SK-N-SH treated with all-trans-retinoic acid at 6 μM for 48 hours (cell line): ENCODE results near the gene DHCR24.
A peak's percentile ranks its signal among the peaks of the same experiment; 100 is the strongest.

Experiments used
- ATAC-seq: fragments of 200-7000 bp; cut with Tn5 transposase; 3 replicates; pipeline ENCODE4 v1.9.1; 2020; ENCODE audit warnings: mild to moderate bottlenecking, moderate library complexity
- ARNTL ChIP-seq: fragments of 450-650 bp; formaldehyde crosslinking; IDR thresholded peaks from 2 replicates; pipeline ENCODE4 v1.5.0; 2020; ENCODE audit warnings: low read depth, mild to moderate bottlenecking, moderate library complexity, borderline replicate concordance
- BACH2 ChIP-seq: fragments of 250-450 bp; sonication (Bioruptor Pico); IDR thresholded peaks from 2 replicates; pipeline ENCODE4 v1.9.0; 2021; ENCODE audit warnings: mild to moderate bottlenecking, borderline replicate concordance
- CREB5 ChIP-seq: fragments of 250-450 bp; sonication (Bioruptor Pico); IDR thresholded peaks from 2 replicates; pipeline ENCODE4 v1.5.1; 2020; ENCODE audit warnings: low read depth, mild to moderate bottlenecking, moderate library complexity
- CSDC2 ChIP-seq: fragments of 250-450 bp; sonication (Bioruptor Pico); IDR thresholded peaks from 2 replicates; pipeline ENCODE4 v1.5.0; 2020; ENCODE audit warnings: mild to moderate bottlenecking, moderate library complexity
- ESRRG ChIP-seq: fragments of 250-450 bp; sonication (Bioruptor Pico); IDR thresholded peaks from 2 replicates; pipeline ENCODE4 v1.6.1; 2021; ENCODE audit warnings: mild to moderate bottlenecking
- GLIS3 ChIP-seq: fragments of 250-450 bp; sonication (Bioruptor Pico); IDR thresholded peaks from 2 replicates; pipeline ENCODE4 v1.5.0; 2020; ENCODE audit warnings: mild to moderate bottlenecking, moderate library complexity
- ISL1 ChIP-seq: fragments of 250-450 bp; sonication (Bioruptor Pico); IDR thresholded peaks from 2 replicates; pipeline ENCODE4 v2.1.2; 2022; ENCODE audit warnings: mild to moderate bottlenecking, moderate library complexity
- POU6F1 ChIP-seq: fragments of 250-450 bp; sonication (Bioruptor Pico); IDR thresholded peaks from 2 replicates; pipeline ENCODE4 v1.8.0; 2021; ENCODE audit warnings: low read depth, mild to moderate bottlenecking, moderate library complexity, borderline replicate concordance
- PPARA ChIP-seq: fragments of 250-450 bp; sonication (Bioruptor Pico); IDR thresholded peaks from 2 replicates; pipeline ENCODE4 v1.5.0; 2020; ENCODE audit warnings: mild to moderate bottlenecking, borderline replicate concordance
- RARB ChIP-seq: fragments of 250-450 bp; sonication (Bioruptor Pico); IDR thresholded peaks from 2 replicates; pipeline ENCODE4 v1.8.0; 2021; ENCODE audit warnings: mild to moderate bottlenecking, moderate library complexity
- SNAI2 ChIP-seq: fragments of 250-450 bp; sonication (Bioruptor Pico); IDR thresholded peaks from 2 replicates; pipeline ENCODE4 v1.5.0; 2020; ENCODE audit warnings: mild to moderate bottlenecking, moderate library complexity
- TCF4 ChIP-seq: fragments of 250-450 bp; sonication (Bioruptor Pico); IDR thresholded peaks from 2 replicates; pipeline ENCODE4 v1.8.0; 2021; ENCODE audit warnings: mild to moderate bottlenecking, moderate library complexity, borderline replicate concordance
- ZFP30 ChIP-seq: fragments of 450-650 bp; formaldehyde crosslinking; IDR thresholded peaks from 2 replicates; pipeline ENCODE4 v1.5.0; 2022; ENCODE audit warnings: mild to moderate bottlenecking, moderate library complexity
- ZNF565 ChIP-seq: fragments of 450-650 bp; formaldehyde crosslinking; conservative IDR thresholded peaks from 2 replicates; pipeline ENCODE4 v1.5.0; 2020; ENCODE audit warnings: low read depth, mild to moderate bottlenecking, moderate library complexity
- ZNF70 ChIP-seq: fragments of 450-650 bp; formaldehyde crosslinking; IDR thresholded peaks from 2 replicates; pipeline ENCODE4 v1.5.0; 2020; ENCODE audit warnings: mild to moderate bottlenecking, moderate library complexity
- ZNF8 ChIP-seq: fragments of 450-650 bp; formaldehyde crosslinking; IDR thresholded peaks from 2 replicates; pipeline ENCODE4 v1.5.0; 2020; ENCODE audit warnings: mild to moderate bottlenecking, moderate library complexity
- TF ChIP-seq, protein P1 (sequence below): fragments of 250-450 bp; sonication (Bioruptor Pico); IDR thresholded peaks from 2 replicates; pipeline ENCODE4 v1.5.0; 2020; ENCODE audit warnings: mild to moderate bottlenecking, moderate library complexity

Gene DHCR24

DNA sequence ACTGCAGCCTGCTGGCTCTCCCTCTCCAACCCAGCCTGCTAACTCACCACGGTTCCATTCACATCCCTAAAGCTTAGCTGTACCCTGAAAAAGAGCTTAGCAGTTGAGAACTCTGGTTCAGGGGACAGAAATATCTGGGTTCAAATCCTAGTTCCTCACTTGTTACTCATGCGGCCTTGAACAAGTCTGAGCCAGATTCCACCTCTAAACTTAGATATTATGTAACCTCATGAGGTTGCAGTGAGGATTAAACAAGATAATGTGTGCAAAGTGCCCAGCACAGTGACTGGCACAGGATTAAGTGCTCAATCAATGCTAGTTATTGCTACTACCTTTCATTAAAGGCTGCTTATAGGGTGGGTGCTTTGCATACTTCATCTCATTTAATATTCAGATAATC, 41.3 kb upstream of the DHCR24 start:
- no peak for ATAC-seq
- TF ChIP-seq, protein P1, sequence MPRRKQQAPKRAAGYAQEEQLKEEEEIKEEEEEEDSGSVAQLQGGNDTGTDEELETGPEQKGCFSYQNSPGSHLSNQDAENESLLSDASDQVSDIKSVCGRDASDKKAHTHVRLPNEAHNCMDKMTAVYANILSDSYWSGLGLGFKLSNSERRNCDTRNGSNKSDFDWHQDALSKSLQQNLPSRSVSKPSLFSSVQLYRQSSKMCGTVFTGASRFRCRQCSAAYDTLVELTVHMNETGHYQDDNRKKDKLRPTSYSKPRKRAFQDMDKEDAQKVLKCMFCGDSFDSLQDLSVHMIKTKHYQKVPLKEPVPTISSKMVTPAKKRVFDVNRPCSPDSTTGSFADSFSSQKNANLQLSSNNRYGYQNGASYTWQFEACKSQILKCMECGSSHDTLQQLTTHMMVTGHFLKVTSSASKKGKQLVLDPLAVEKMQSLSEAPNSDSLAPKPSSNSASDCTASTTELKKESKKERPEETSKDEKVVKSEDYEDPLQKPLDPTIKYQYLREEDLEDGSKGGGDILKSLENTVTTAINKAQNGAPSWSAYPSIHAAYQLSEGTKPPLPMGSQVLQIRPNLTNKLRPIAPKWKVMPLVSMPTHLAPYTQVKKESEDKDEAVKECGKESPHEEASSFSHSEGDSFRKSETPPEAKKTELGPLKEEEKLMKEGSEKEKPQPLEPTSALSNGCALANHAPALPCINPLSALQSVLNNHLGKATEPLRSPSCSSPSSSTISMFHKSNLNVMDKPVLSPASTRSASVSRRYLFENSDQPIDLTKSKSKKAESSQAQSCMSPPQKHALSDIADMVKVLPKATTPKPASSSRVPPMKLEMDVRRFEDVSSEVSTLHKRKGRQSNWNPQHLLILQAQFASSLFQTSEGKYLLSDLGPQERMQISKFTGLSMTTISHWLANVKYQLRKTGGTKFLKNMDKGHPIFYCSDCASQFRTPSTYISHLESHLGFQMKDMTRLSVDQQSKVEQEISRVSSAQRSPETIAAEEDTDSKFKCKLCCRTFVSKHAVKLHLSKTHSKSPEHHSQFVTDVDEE, result no peak
- TF ChIP-seq TCF4 (no peak), GLIS3 (CRISPR knock-in tag) (no peak), ISL1 (no peak), ZFP30 (CRISPR knock-in tag) (no peak), PPARA (CRISPR knock-in tag) (no peak), POU6F1 (no peak), BACH2 (CRISPR knock-in tag) (no peak)
- TF ChIP-seq, all 23 proteins: peak for 0

DNA sequence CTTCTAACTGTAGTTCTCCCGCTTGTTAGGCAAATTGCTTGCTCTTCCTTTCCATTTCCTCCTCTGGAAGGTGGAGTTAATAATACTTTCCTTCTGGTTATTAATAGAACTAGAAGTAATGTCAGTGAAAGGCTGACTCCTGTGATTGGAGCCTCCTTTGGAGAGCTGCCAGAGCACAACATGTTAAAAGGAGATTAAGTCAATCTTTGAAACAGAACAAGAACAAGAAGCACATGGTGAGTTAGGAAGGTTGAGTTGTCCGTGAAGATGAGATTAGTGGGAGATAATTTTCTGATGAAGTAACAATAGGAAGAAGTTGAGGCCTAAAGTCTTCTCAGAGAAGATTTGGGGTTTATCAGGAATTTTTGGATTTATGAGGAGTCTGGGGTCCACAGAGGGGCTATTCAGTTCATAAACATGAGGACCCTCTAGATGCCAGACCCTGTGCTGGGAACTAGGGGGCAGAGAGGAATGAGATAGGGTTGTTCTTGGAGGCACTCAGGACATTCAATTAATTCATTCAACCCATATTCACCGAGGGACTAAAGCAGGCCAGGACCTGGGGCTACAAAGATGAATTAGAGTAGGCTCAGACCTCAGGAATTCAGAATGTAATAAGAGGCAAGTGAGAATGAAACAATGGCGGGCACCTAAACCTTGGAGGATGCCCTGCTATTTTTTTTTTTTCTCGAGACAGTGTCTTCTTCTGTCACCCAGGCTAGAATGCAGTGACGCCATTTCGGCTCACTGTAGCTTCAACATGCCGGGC, 40.7 kb upstream of the DHCR24 start:
- peak; percentile 73 for ATAC-seq
- TF ChIP-seq GLIS3 (CRISPR knock-in tag), result no peak
- no peak for TF ChIP-seq SNAI2 (CRISPR knock-in tag)
- no peak for TF ChIP-seq CREB5 (CRISPR knock-in tag)
- no peak for TF ChIP-seq ZNF8
- no peak for TF ChIP-seq ZNF70 (CRISPR knock-in tag)
- TF ChIP-seq, protein P1, result no peak
- TF ChIP-seq PPARA (CRISPR knock-in tag), result no peak

GRCh38 chr1:54926970-54927369, 40.0 kb upstream of the DHCR24 start:
- TF ChIP-seq SNAI2 (CRISPR knock-in tag) (no peak), CSDC2 (no peak), RARB (CRISPR knock-in tag) (no peak), TCF4 (no peak), ZNF565 (CRISPR knock-in tag) (no peak), CREB5 (CRISPR knock-in tag) (no peak), ZNF8 (no peak), ARNTL (CRISPR knock-in tag) (no peak), POU6F1 (no peak), ESRRG (CRISPR knock-in tag) (no peak), PPARA (CRISPR knock-in tag) (no peak)
- TF ChIP-seq, protein P1, result no peak
- ATAC-seq, result peak; percentile 29
